ELR (cell line): ENCODE data around the gene SPON1.
"Not testable (repeated sequence)": the region's sequence is repeated elsewhere in the genome, so short reads cannot be mapped to it uniquely, and the experiment has no call there.

Source experiments
- DNase-seq: peaks from one replicate; pipeline ENCODE4 v3.0.0-alpha.2; 2015; ENCODE audit warnings: low read depth

Gene SPON1

GRCh38 chr11:14275076-14275475, 312.6 kb downstream of the SPON1 start:
- DNase-seq: no peak

DNA sequence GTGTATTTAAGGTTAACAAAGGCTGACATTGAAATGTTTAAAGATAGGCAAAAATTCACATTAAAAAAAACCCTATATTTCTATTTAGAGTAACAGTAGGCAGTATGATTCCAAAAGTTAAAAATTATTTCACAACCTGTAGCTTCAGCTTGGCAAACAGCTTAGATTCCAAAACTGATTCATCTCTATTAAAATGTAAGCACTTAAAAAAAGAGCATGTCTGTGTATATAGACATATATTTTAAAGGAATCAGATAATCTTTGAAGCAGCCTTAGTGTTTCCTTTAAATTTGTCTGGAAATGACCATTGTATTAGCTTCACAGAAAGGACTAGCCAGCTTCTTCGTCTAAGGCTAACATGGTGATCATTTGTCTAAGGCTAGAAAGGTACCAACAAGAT, 316.3 kb downstream of the SPON1 start:
- DNase-seq: not testable (repeated sequence)

DNA sequence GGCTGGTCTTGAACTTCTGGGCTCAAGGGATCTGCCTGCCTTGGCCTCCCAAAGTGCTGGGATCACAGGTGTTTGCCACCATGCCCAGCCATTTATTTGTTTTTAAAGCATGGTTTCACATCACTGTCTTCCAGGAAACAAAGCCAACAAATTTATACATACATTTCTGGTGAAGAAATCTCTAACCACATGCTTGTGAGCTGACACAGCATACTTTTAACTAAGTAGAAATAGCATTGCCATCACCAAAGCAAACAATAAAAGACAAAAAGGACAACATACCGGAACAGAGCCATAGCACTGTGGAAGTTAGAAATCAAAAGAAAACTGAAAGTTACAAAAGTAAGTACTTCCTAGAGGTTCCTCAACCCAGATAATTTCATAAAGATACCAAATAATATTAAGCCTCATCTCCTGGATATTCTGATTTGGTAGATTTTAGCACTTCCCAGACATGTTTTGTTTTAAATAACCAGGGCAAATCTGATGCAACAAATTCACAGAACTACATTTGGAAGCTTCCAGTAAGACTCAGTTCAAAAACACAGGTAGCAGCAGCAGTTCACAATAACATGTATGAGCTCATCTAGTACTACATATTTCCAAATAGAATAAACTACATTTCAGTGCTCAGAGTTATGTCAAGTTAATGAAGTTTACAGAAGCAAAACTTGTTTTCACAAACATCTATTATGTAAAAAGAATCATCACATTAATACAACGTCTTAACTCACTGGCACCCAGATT, 325.8 kb downstream of the SPON1 start:
- DNase-seq: peak; percentile 37

DNA sequence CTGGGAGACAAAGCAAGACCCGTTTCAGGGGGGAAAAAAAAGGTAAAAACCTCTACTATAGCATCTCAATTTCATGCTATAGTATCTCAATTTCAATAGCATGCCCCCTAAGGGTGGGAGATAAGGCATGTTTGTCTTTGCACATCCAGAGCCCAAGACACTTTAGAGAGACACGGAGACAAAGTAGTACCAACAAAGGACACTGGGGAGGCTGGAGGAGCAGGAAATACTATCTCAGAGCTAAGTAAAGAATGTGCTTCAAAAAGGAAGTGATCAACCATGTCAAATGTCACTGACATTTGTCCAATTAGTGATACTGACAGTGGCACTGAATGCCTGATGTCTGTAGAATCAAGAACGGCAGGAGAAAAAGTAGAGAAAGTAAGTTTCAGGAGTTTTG, 327.9 kb downstream of the SPON1 start:
- no peak for DNase-seq

- DNase-seq: no peak
These were observed 337.4 kb downstream of the SPON1 start for GRCh38 chr11:14299921-14300320.

DNA sequence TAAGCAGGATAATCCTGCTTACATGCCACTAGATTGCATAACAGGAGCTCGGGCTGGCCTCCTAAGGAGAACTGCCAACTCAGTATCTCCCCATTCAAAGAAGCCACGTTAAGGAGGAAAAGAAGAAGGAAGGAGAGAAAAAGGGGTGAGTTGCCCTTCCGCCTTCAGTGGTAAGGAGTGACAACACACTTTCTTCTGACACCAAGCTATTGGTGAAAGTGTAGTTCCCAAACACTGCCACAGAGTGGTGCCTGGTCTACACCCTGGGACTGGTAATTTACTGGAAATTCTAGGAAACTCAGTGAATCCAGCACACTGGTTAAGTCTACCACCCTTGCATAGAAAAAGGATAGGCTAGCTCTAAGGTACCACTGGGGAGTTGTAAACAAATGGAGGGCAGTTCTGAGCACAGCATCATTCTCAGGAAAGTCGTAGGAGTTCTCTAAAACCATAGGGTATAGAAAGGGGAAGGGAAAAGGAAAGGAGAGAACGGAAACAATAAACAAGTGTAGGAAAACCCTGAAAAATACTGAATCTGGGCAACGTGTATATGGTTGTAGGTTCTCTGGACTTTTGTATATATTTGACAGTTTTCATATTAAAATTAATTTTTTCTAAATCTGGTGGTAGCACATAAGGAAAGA, 338.3 kb downstream of the SPON1 start:
- DNase-seq: peak; percentile 80

DNA sequence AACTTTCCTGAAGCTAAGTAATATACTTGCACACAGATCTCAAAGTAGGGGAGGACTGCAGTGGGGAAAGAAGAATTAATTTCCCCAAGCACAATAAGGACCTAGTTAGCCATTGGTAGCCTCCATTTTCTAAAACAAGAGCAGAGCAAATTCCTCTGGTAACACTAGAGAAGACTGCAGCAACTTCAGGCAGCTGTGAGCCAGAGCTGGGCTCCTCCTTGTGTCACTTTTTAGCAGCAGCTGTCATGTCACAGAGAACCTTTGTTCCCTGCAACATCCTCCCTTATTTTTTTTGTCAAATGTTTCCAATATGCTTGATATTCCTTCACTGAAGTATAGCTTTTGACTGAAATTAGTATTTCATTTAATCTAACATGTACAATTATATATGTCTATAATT, 342.1 kb downstream of the SPON1 start:
- no peak for DNase-seq

- DNase-seq: no peak
These were observed 343.1 kb downstream of the SPON1 start for GRCh38 chr11:14305649-14306048.

- no peak for DNase-seq
These were observed 344.0 kb downstream of the SPON1 start for GRCh38 chr11:14306481-14306880.

DNA sequence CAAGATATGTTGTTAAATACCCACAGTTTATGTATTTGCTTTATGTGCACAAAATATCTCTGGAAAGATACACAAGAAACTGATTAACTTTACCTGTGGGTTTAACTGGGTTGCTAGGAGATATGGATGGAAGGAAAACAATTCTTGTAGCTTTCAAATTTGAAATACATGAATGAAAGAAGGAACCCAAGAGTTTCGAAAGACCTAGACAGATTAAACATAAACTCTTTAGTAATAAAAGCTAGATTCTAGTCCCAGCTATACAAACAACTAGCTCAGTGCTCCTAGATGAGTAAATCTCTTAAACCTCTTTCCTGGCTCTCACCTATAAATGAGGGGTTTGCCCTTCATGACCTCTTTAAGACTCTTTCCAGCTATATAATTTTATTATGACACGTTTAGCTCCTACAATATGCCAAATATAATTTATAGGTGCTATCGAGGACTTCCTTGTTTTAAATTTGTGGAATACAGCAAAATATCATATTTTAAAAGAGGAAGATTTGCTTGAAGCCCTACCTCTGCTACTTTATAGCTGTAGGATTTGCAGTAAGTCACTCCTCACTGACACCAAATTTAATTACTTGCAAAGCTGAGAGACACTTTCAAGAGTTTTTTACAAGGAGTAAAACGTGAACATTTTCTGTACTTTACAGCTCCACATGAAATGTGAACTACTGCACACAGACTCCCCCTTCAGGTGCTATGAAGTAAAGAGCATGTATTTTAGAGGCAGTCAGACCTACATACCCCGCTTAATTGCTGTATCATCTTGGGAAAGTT, 345.8 kb downstream of the SPON1 start:
- peak; percentile 65 for DNase-seq

- DNase-seq: no peak
These were observed 346.4 kb downstream of the SPON1 start for GRCh38 chr11:14308897-14309387.

GRCh38 chr11:14309425-14310192, 347.1 kb downstream of the SPON1 start:
- DNase-seq: no peak

GRCh38 chr11:14310679-14311078, 348.2 kb downstream of the SPON1 start:
- DNase-seq: no peak

DNA sequence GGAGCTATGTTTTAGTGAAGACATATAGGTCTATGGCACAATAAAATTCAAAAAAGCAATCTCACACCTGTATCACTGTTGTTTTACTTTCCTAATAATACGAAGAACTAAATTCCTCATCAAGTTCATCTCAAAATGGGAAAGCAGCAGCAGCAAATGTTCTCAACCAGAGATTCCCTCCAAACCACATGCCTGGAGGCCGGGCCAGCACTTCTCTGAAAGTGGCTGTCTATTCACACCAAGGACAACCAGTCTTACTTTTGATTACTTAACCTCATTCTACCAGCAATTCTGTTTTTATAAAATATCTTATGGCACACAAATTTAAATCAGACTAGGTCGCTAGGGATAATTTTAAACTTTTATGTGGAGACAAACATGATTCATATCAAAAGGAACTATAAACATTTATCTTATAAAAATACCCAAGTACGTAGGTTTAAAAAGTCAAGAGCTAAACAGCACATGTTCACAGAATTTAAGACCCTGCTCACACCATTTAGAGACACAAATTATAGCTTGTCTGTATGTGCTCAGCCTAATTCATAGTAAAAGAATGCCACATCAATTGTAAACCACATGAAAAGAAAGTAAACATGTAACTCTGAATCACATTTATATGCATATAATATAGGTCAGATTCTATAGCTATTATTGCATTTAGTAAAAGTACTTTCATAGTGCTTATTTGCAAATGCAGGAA, 350.4 kb downstream of the SPON1 start:
- peak; percentile 56 for DNase-seq

DNA sequence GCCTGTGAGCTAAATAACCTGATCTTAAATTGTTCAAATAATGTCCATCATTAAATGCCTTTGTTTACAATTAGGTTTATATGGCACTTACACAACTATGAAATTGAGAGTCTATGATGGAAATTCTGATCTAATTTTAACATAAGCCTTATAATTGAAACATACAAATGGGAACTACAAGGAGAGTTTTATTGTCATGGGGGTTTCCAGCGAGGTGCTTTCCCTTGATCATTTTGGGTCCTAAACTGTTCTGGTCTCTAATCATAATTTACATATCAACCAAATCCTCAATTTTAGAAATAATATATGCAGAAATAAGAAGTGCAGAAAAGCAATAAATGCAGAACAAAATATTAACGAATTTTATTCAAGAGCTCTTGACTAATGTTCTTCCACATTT, 351.6 kb downstream of the SPON1 start:
- DNase-seq: no peak

DNA sequence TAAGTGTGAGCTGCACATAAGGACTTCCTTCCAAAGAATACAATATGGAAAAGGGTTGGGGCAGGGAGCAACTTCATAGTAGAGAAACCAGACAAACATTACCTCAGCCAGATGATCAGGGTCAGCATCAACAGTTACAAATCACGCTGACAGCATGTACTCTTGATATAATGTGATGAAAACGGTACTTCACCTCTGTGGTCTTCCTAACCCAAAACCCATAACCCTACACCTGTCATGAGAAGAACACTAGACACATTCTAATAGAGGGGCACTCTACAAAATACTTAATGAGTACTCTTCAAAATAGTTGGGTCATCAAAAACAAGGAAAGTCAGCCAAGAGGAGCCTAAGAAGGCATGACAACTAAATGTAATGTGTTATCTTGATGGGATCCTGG, 352.6 kb downstream of the SPON1 start:
- DNase-seq: no peak
